ENCODE results near the gene FEM1B. TPM values are rescaled to one million over a fixed set of nuclear protein-coding genes. Genes with fewer than 3 reads are reported as not detected.

FEM1B gene
- total RNA-seq, 4 donors from 2014 or later, result 25.1 to 64.7 (median 43.0) TPM

GRCh38 chr15:68271854-68272471, 5.6 kb upstream of the FEM1B start:
- Histone ChIP-seq H3K9me3 (no peaks in the 10 kb centered on the region), H3K4me3 (no peak overlapping the region), H3K36me3 (no peaks in the 10 kb centered on the region), H3K27ac (peak overlapping the region; percentile 23 to 72 (median 66)), H3K27me3 (no peaks in the 10 kb centered on the region), H3K4me1 (peaks cover 9 to 14% (median 11%) of the 10 kb centered on the region in 4 donors)
- in situ Hi-C loops (cut with MboI; ENCODE audit: low pct_ligation_motif_present in 1 of 4, low pct_unique_long_range_greater_than_20kb in 1 of 4, low sequenced_read_pairs in 3 of 4), result no loop called here
- TF ChIP-seq, protein P1, sequence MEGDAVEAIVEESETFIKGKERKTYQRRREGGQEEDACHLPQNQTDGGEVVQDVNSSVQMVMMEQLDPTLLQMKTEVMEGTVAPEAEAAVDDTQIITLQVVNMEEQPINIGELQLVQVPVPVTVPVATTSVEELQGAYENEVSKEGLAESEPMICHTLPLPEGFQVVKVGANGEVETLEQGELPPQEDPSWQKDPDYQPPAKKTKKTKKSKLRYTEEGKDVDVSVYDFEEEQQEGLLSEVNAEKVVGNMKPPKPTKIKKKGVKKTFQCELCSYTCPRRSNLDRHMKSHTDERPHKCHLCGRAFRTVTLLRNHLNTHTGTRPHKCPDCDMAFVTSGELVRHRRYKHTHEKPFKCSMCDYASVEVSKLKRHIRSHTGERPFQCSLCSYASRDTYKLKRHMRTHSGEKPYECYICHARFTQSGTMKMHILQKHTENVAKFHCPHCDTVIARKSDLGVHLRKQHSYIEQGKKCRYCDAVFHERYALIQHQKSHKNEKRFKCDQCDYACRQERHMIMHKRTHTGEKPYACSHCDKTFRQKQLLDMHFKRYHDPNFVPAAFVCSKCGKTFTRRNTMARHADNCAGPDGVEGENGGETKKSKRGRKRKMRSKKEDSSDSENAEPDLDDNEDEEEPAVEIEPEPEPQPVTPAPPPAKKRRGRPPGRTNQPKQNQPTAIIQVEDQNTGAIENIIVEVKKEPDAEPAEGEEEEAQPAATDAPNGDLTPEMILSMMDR (IDR thresholded peaks at IDR 0.05), result no peak
- TF ChIP-seq POLR2AphosphoS5 (IDR thresholded peaks at IDR 0.05) (no peak), POLR2A (IDR thresholded peaks at IDR 0.05) (no peak), EP300 (IDR thresholded peaks at IDR 0.05; ENCODE audit: low read depth) (no peak)
- DNase-seq, result no peak
- intact Hi-C loops (cut with DNase I; ENCODE audit: low total_unique reads), result no loop called here
- WGBS, 2 donors (ENCODE audit: low coverage in 1 of 2), result 51 to 58% methylated on average over 5 to 11 of the region's 11 CpGs

- Histone ChIP-seq H3K4me3 (no peak overlapping the region), H3K9me3 (no peaks in the 10 kb centered on the region), H3K27me3 (no peaks in the 10 kb centered on the region), H3K36me3 (no peaks in the 10 kb centered on the region), H3K27ac (peak overlapping the region; percentile 23 to 72 (median 66)), H3K4me1 (peaks cover 9 to 14% (median 12%) of the 10 kb centered on the region in 4 donors)
- TF ChIP-seq POLR2A (IDR thresholded peaks at IDR 0.05) (no peak), POLR2AphosphoS5 (IDR thresholded peaks at IDR 0.05) (no peak), EP300 (IDR thresholded peaks at IDR 0.05; ENCODE audit: low read depth) (no peak)
- TF ChIP-seq, protein P1 (IDR thresholded peaks at IDR 0.05), result no peak
- WGBS, 2 donors (ENCODE audit: low coverage in 1 of 2), result 73% methylated on average over 1 of the region's 1 CpG; no CpG with 5 or more reads in 1 of the 2 donors
- in situ Hi-C loops (cut with MboI; ENCODE audit: low pct_ligation_motif_present in 1 of 4, low pct_unique_long_range_greater_than_20kb in 1 of 4, low sequenced_read_pairs in 3 of 4), result no loop called here
- no peak for DNase-seq
- intact Hi-C loops (cut with DNase I; ENCODE audit: low total_unique reads), result no loop called here
Observed at GRCh38 chr15:68272721-68273271, 4.7 kb upstream of the FEM1B start.

DNA sequence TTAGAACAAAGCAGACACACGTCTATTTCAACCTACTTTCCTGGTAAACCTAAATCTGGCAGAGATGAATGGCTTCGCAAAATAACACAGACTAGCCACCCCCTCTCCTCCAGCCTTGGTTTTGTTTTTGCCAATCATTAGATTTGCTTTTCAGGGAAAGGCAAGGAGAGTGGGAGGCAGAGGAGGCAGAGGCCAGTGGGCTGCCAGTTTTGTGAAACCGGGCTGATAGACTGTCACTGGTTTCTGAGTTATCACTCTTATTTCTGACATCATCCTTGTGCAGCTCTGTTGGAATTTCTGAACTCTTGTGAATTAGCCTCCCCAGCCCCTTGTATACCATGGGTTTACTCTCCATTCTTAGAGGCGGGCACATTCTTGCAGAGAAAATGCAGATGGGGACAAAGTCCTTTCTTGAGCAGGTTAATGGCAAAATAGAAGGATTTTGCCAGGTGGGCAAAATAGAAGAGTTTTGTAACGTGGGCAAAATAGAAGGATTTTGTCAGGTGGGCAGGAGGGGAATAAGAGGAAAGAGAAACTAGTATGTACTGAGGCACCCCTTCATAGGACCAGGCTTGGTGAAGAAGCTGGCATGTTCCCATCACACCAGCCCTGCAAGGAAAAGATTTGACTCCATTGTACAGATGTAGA, 3.2 kb upstream of the FEM1B start:
- in situ Hi-C loops (cut with MboI; ENCODE audit: low pct_ligation_motif_present in 1 of 4, low pct_unique_long_range_greater_than_20kb in 1 of 4, low sequenced_read_pairs in 3 of 4) (no loop called here), intact Hi-C loops (cut with DNase I; ENCODE audit: low total_unique reads) (no loop called here)
- TF ChIP-seq, protein P1 (IDR thresholded peaks at IDR 0.05), result no peak
- TF ChIP-seq EP300 (IDR thresholded peaks at IDR 0.05; ENCODE audit: low read depth), result no peak
- TF ChIP-seq POLR2A (IDR thresholded peaks at IDR 0.05), result no peak
- no peak for TF ChIP-seq POLR2AphosphoS5 (IDR thresholded peaks at IDR 0.05)
- Histone ChIP-seq H3K27ac (peak overlapping the region in 3 of 4 donors; percentile 72 to 99 (median 97)), H3K36me3 (no peaks in the 10 kb centered on the region), H3K9me3 (no peaks in the 10 kb centered on the region), H3K4me1 (peaks cover 9 to 17% (median 16%) of the 10 kb centered on the region in 4 donors), H3K4me3 (no peak overlapping the region), H3K27me3 (no peaks in the 10 kb centered on the region)
- no peak for DNase-seq
- 81 to 86% methylated on average over 3 to 5 of the region's 5 CpGs for WGBS, 2 donors (ENCODE audit: low coverage in 1 of 2)

DNA sequence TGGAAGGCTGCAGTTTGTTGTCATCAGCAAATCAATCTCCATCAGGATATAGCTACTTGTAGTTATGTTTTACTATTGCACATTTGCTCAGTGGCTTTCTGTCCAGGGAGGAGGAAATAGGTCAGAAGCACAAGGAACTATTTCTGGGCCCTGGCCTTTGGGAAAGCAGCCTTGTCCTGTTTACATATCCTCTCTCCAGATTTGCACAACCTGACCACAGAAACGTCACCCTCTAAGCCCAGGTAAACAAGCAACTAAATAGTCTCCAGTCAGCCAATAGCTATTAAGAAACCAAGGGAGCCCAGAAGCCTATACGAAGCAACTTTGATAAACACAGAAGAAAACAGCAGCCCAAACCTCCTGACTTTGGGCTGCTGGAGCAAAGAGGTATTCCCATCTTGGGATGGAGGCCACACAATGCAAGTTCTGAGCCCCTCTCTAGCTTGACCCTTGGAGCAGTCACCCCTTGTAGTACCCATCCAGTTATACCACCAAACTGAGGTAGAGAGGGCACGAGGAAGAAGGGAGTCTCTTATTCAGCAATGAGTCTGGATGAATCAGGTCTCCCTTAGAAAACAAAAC, 2.3 kb upstream of the FEM1B start:
- TF ChIP-seq EP300 (IDR thresholded peaks at IDR 0.05; ENCODE audit: low read depth) (no peak), POLR2A (IDR thresholded peaks at IDR 0.05) (no peak), POLR2AphosphoS5 (IDR thresholded peaks at IDR 0.05) (peak in 1 of 3 donors; percentile 41)
- TF ChIP-seq, protein P1 (IDR thresholded peaks at IDR 0.05), result no peak
- no peak overlapping the region for H3K4me3 ChIP-seq
- H3K4me1 ChIP-seq, result peaks cover 11 to 27% (median 25%) of the 10 kb centered on the region in 4 donors
- H3K9me3 ChIP-seq, result no peaks in the 10 kb centered on the region
- H3K27me3 ChIP-seq, result no peaks in the 10 kb centered on the region
- DNase-seq, result no peak
- in situ Hi-C loops (cut with MboI; ENCODE audit: low pct_ligation_motif_present in 1 of 4, low pct_unique_long_range_greater_than_20kb in 1 of 4, low sequenced_read_pairs in 3 of 4), result no loop called here
- H3K27ac ChIP-seq, result peak overlapping the region; percentile 97 to 99 (median 98)
- 60 to 71% methylated on average over 1 to 3 of the region's 3 CpGs for WGBS, 2 donors (ENCODE audit: low coverage in 1 of 2)
- intact Hi-C loops (cut with DNase I; ENCODE audit: low total_unique reads), result no loop called here
- no peaks in the 10 kb centered on the region for H3K36me3 ChIP-seq
